ENCODE results near the gene STARD13. TPM values are rescaled to one million over a fixed set of nuclear protein-coding genes. Genes with fewer than 3 reads are reported as not detected.
A peak's percentile ranks its signal among the peaks of the same experiment; 100 is the strongest.

Gene STARD13
- total and polyA plus RNA-seq, 8 donors: 21.9 to 43.6 (median 24.6) TPM

GRCh38 chr13:33218426-33218825, 67.1 kb downstream of the STARD13 start:
- DNase-seq: no peak
- H3K4me1 ChIP-seq: peaks cover 12 to 13% of the 10 kb centered on the region in 2 donors
- no peaks in the 10 kb centered on the region for H3K9me3 ChIP-seq
- no peaks in the 10 kb centered on the region for H3K36me3 ChIP-seq
- intact Hi-C loops (cut with DNase I): no loop called here
- H3K27me3 ChIP-seq: no peaks in the 10 kb centered on the region
- TF ChIP-seq, protein P1, sequence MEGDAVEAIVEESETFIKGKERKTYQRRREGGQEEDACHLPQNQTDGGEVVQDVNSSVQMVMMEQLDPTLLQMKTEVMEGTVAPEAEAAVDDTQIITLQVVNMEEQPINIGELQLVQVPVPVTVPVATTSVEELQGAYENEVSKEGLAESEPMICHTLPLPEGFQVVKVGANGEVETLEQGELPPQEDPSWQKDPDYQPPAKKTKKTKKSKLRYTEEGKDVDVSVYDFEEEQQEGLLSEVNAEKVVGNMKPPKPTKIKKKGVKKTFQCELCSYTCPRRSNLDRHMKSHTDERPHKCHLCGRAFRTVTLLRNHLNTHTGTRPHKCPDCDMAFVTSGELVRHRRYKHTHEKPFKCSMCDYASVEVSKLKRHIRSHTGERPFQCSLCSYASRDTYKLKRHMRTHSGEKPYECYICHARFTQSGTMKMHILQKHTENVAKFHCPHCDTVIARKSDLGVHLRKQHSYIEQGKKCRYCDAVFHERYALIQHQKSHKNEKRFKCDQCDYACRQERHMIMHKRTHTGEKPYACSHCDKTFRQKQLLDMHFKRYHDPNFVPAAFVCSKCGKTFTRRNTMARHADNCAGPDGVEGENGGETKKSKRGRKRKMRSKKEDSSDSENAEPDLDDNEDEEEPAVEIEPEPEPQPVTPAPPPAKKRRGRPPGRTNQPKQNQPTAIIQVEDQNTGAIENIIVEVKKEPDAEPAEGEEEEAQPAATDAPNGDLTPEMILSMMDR (IDR thresholded peaks at IDR 0.05): no peak
- H3K4me3 ChIP-seq: no peak overlapping the region
- peak overlapping the region in 1 of 2 donors; percentile 13 for H3K27ac ChIP-seq
- ATAC-seq: no peak

DNA sequence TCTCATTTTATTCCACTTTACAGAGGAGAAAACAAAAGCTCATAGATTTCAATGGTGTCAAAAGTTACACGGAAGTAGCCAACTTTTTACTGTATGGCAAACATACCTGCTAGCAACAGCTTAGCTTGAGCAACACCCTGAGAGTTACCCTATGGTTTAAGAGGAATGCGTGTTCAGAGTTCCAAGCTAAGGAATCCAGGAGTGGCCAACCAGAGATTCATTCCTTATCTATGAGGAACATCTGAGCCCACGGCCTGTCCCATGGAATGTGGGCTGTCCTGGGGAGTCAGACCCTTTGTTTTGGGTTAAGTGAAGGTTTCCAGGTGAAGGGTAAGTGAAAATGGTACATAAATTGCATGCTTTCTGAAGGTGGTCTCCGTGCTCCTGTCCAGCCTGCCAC, 67.5 kb downstream of the STARD13 start:
- Histone ChIP-seq H3K27me3 (no peaks in the 10 kb centered on the region), H3K36me3 (no peaks in the 10 kb centered on the region), H3K4me3 (no peak overlapping the region), H3K27ac (peak overlapping the region in 1 of 2 donors; percentile 30), H3K9me3 (no peaks in the 10 kb centered on the region), H3K4me1 (peaks cover 12 to 13% of the 10 kb centered on the region in 2 donors)
- TF ChIP-seq, protein P1 (IDR thresholded peaks at IDR 0.05): no peak
- ATAC-seq (peak; percentile 25), DNase-seq (no peak)
- intact Hi-C loops (cut with DNase I): no loop called here

DNA sequence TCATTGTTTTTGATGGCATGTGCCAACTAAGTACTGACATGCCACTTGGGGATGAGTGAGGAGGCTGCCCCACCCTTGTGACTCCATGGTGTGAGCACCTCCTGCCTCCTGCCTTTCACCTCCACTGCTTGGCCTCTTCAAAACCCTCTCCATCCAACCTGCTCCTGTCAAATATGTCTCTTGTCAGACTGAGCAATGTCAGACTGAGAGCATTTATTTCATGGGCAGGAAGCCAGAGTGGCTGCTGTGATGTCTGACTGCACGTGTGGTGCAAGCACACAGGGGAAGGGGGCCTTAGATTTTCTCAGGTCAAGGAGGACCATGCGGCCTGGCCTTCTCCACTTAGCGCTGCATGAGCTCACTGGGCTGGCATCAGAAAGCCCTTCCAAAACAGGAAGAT, 68.3 kb downstream of the STARD13 start:
- no peak for ATAC-seq
- Histone ChIP-seq H3K4me1 (peaks cover 12 to 13% of the 10 kb centered on the region in 2 donors), H3K27me3 (no peaks in the 10 kb centered on the region), H3K36me3 (no peaks in the 10 kb centered on the region), H3K4me3 (no peak overlapping the region), H3K9me3 (no peaks in the 10 kb centered on the region), H3K27ac (peak overlapping the region in 1 of 2 donors; percentile 30)
- intact Hi-C loops (cut with DNase I): no loop called here
- TF ChIP-seq, protein P1 (IDR thresholded peaks at IDR 0.05): no peak
- DNase-seq: no peak

DNA sequence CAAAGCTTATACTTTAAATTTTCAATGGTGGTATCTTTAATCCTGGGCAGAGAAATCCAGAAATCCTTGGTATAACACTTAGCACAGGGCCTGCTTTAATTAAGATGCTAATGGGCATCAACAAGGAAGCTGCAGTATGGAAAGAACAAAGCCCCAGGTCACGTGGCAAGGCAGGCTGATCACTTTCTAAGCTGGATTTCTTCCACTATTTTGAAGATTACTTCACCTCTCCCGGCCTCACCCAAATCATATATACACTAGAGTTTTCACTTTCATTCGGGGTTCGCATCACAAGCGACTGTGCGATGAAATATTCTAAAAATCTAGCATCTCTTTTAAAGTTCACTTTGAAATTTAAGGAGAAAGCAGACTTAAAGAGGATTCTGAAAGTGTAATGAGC, 71.8 kb downstream of the STARD13 start:
- intact Hi-C loops (cut with DNase I): no loop called here
- peak; percentile 28 for ATAC-seq

GRCh38 chr13:33213024-33213768, 72.4 kb downstream of the STARD13 start:
- intact Hi-C loops (cut with DNase I): no loop called here
- H3K36me3 ChIP-seq: no peaks in the 10 kb centered on the region
- ATAC-seq (peak; percentile 80), DNase-seq (no peak)
- no peaks in the 10 kb centered on the region for H3K9me3 ChIP-seq
- H3K27ac ChIP-seq: peak overlapping the region; percentile 11 to 25
- peaks cover 11 to 17% of the 10 kb centered on the region in 2 donors for H3K4me1 ChIP-seq
- no peaks in the 10 kb centered on the region for H3K27me3 ChIP-seq
- no peak overlapping the region for H3K4me3 ChIP-seq
- TF ChIP-seq, protein P1 (IDR thresholded peaks at IDR 0.05): no peak

More for the DNA sequence above, 71.8 kb downstream of the STARD13 start:
- Histone ChIP-seq H3K9me3 (no peaks in the 10 kb centered on the region), H3K27me3 (no peaks in the 10 kb centered on the region), H3K4me3 (no peak overlapping the region), H3K36me3 (no peaks in the 10 kb centered on the region), H3K4me1 (peaks cover 12 to 13% of the 10 kb centered on the region in 2 donors), H3K27ac (peak overlapping the region; percentile 11 to 25)
- no peak for DNase-seq
- TF ChIP-seq, protein P1 (IDR thresholded peaks at IDR 0.05): no peak

Measured in left lung (tissue), 10 donors.